Liver (tissue), 9 donors: Measurements from ENCODE around the gene HAUS8. TPM values are rescaled to one million over a fixed set of nuclear protein-coding genes. Genes with fewer than 3 reads are reported as not detected.

Experiments used
- DNase-seq: peaks from one replicate; pipeline ENCODE4 v3.0.0-alpha.2; 2017; ENCODE audit warnings: low spot score
- H3K27ac ChIP-seq, 2 donors: one replicate each; pipeline ENCODE4 v1.7.0; 2013; ENCODE audit warnings: inconsistent platforms in 2 of 2, low read length in 2 of 2, control low read depth in 1 of 2, low read depth in 1 of 2, mild to moderate bottlenecking in 1 of 2
- H3K27me3 ChIP-seq, 4 donors: one replicate each; pipeline versions ENCODE4 v1.6.1 to v1.7.0; 2013; ENCODE audit warnings: low read length in 3 of 4, inconsistent platforms in 1 of 4, mild to moderate bottlenecking in 1 of 4, moderate library complexity in 1 of 4; ENCODE audit not compliant: control insufficient read depth in 4 of 4, insufficient read depth in 4 of 4
- H3K36me3 ChIP-seq, 4 donors: one replicate each; pipeline versions ENCODE4 v1.6.1 to v1.7.0; 2013; ENCODE audit warnings: low read length in 3 of 4, mild to moderate bottlenecking in 3 of 4, low read depth in 1 of 4, moderate library complexity in 1 of 4; ENCODE audit not compliant: control insufficient read depth in 4 of 4, insufficient read depth in 3 of 4
- H3K4me1 ChIP-seq, 4 donors: one replicate each; pipeline versions ENCODE4 v1.6.1 to v1.7.0; 2013; ENCODE audit warnings: low read length in 3 of 4, mild to moderate bottlenecking in 3 of 4, moderate library complexity in 1 of 4; ENCODE audit not compliant: control insufficient read depth in 4 of 4, insufficient read depth in 4 of 4
- H3K4me3 ChIP-seq, 3 donors: one replicate each; pipeline versions ENCODE4 v1.6.1 to v1.7.0; 2013; ENCODE audit warnings: low read length in 3 of 3, control low read depth in 1 of 3, low read depth in 1 of 3, mild to moderate bottlenecking in 1 of 3
- H3K9ac ChIP-seq, 2 donors: one replicate each; pipeline ENCODE4 v1.7.0; 2013; ENCODE audit warnings: low read length in 2 of 2, mild to moderate bottlenecking in 2 of 2, moderate library complexity in 2 of 2, control low read depth in 1 of 2, low read depth in 1 of 2
- H3K9me3 ChIP-seq, 4 donors: one replicate each; pipeline versions ENCODE4 v1.6.1 to v1.7.0; 2013; ENCODE audit warnings: low read length in 3 of 4; ENCODE audit not compliant: control insufficient read depth in 4 of 4
- EGR1 ChIP-seq, 2 donors: IDR thresholded peaks; 2 replicates each; pipeline ENCODE4 v1.6.1; 2016 to 2018; ENCODE audit warnings: antibody characterized with exemption in 2 of 2, low read depth in 2 of 2
- FOXA1 ChIP-seq: IDR thresholded peaks from 2 replicates; pipeline ENCODE4 v1.6.1; 2016; ENCODE audit warnings: antibody characterized with exemption
- FOXA2 ChIP-seq: IDR thresholded peaks from 2 replicates; pipeline ENCODE4 v1.6.1; 2016; ENCODE audit warnings: antibody characterized with exemption
- GABPA ChIP-seq, 2 donors: IDR thresholded peaks in 1 of 2; conservative IDR thresholded peaks in 1 of 2; 2 replicates each; pipeline ENCODE4 v1.6.1; 2016; ENCODE audit warnings: antibody characterized with exemption in 2 of 2, mild to moderate bottlenecking in 1 of 2, moderate library complexity in 1 of 2
- HNF4A ChIP-seq, 2 donors: conservative IDR thresholded peaks; 2 replicates each; pipeline ENCODE4 v1.6.1; 2016; ENCODE audit warnings: antibody characterized with exemption in 2 of 2, mild to moderate bottlenecking in 2 of 2
- HNF4G ChIP-seq: IDR thresholded peaks from 2 replicates; pipeline ENCODE4 v1.6.1; 2016; ENCODE audit warnings: antibody characterized with exemption
- JUND ChIP-seq, 2 donors: IDR thresholded peaks; 2 replicates each; pipeline ENCODE4 v1.6.1; 2016; ENCODE audit warnings: antibody characterized with exemption in 2 of 2
- NR2F2 ChIP-seq: IDR thresholded peaks from 2 replicates; pipeline ENCODE4 v1.6.1; 2016; ENCODE audit warnings: antibody characterized with exemption
- RAD21 ChIP-seq, 2 donors: IDR thresholded peaks; 2 replicates each; pipeline ENCODE4 v1.6.1; 2016; ENCODE audit warnings: antibody characterized with exemption in 2 of 2, mild to moderate bottlenecking in 2 of 2
- RXRA ChIP-seq, 2 donors: IDR thresholded peaks; 2 replicates each; pipeline ENCODE4 v1.6.1; 2017 to 2018; ENCODE audit warnings: antibody characterized with exemption in 2 of 2, mild to moderate bottlenecking in 1 of 2
- SP1 ChIP-seq: IDR thresholded peaks from 2 replicates; pipeline ENCODE4 v1.6.1; 2018; ENCODE audit warnings: antibody characterized with exemption, mild to moderate bottlenecking
- TAF1 ChIP-seq: conservative IDR thresholded peaks from 2 replicates; pipeline ENCODE4 v1.6.1; 2016; ENCODE audit warnings: antibody characterized with exemption, mild to moderate bottlenecking
- YY1 ChIP-seq: IDR thresholded peaks from 2 replicates; pipeline ENCODE4 v1.6.1; 2016; ENCODE audit warnings: antibody characterized with exemption, mild to moderate bottlenecking
- WGBS: extraction: QIAGEN DNeasy Blood & Tissue Kit; methylation state at CpG from one replicate; pipeline ENCODE4 v1.1.7; 2013; 5-methylcytosine and 5-hydroxymethylcytosine counted together
- polyA plus RNA-seq, 2 donors: library from polyadenylated mRNA; stranded (reverse) in 1 of 2; unstranded in 1 of 2; fragments of 200-250 nt in 1 of 2; fragments of >200 nt in 1 of 2; fragmentation: Nextera tagmentation in 1 of 2; extraction: Ambion mirVana in 1 of 2; gene quantifications; one replicate each; pipeline versions ENCODE4 v1.2.1 to v1.2.3, GENCODE V29; 2013 to 2015
- total RNA-seq, 2 donors: library from RNA; depleted of rRNA; stranded (reverse); fragments of >200 nt; gene quantifications; one replicate each; pipeline ENCODE4 v1.2.3, GENCODE V29; 2014
- TF ChIP-seq, protein P1 (sequence below): fragments of 150-350 bp; IDR thresholded peaks from 2 replicates; pipeline ENCODE4 v1.5.1; 2017; ENCODE audit warnings: improper control_type of control experiment, low read depth, low read length; ENCODE audit not compliant: missing input control
- TF ChIP-seq, protein P2 (sequence below): IDR thresholded peaks from 2 replicates; pipeline ENCODE4 v1.6.1; 2016; ENCODE audit warnings: antibody characterized with exemption
- TF ChIP-seq, protein P3 (sequence below): IDR thresholded peaks from 2 replicates; pipeline ENCODE4 v1.6.1; 2016; ENCODE audit warnings: antibody characterized with exemption
- TF ChIP-seq, protein P4 (sequence below): IDR thresholded peaks from 2 replicates; pipeline ENCODE4 v1.6.1; 2016; ENCODE audit warnings: antibody characterized with exemption
- TF ChIP-seq, protein P5 (sequence below): IDR thresholded peaks from 2 replicates; pipeline ENCODE4 v1.6.1; 2016; ENCODE audit warnings: antibody characterized with exemption, mild to moderate bottlenecking
- donor health status: healthy.
- donor health status: healthy.
- donor health status: healthy.
- donor health status: healthy.
- donor health status: healthy.

The HAUS8 gene, protein sequence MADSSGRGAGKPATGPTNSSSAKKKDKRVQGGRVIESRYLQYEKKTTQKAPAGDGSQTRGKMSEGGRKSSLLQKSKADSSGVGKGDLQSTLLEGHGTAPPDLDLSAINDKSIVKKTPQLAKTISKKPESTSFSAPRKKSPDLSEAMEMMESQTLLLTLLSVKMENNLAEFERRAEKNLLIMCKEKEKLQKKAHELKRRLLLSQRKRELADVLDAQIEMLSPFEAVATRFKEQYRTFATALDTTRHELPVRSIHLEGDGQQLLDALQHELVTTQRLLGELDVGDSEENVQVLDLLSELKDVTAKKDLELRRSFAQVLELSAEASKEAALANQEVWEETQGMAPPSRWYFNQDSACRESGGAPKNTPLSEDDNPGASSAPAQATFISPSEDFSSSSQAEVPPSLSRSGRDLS
- total RNA-seq (1 to 10 TPM; 3.3 to 5.7 TPM), polyA plus RNA-seq (1 to 10 TPM; 3.3 to 4.2 TPM)

DNA sequence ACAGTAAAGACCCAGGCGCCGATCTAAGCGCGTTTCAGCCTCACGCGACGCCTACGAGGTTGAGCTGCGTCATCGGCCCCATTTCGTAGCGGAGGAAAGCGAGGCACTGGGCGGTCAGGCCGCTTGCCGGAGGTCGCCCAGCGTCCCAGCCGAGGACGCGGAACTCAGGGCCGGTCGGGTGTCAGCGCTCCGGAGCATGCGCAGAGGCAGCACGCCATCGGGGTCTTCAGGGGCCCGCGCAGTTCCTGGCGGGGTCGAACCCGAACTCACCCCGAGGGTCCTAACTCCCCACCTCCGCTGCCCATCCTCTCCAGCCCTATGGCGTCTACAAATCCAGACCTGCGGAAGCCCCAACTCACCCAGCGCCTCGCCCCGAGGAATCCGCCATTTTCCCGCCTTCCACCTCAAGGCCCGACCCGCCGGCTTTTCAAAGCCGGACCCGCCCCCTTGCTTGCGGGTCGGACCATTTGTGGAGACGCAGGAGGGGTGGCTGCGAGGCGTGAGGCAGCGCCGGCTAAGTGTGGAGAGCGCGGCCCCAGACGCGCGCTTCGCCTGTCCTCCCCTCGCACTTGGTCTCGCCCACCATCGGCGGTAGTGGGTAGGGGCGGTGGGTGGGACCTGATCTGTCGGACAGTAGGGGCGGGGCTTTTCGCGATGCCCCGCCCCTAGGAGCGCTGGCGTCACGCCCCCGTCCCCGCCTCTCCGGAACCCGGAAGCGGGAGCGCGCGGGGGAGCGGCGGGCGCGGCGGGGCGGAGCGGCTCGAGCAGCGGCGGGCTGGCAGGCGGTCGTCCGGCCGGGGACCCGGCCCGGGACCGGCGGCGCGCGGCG is at the start of gene HAUS8, which contains the start of gene MYO9B:
TSS of gene HAUS8 (minus strand) at position 418 of the 829 bp plus-strand sequence. CDS start at position 388, 30 bp downstream.
TSS of gene MYO9B (plus strand) at position 743 of the 829 bp plus-strand sequence. CDS start 25,941 bp downstream, outside the sequence.
- H3K9ac ChIP-seq, result peak within 1 kb of the TSS; percentile 70 to 83
- peak within 1 kb of the TSS; percentile 77 to 80 for H3K27ac ChIP-seq
- TF ChIP-seq RAD21 (IDR thresholded peaks at IDR 0.05) (peak; percentile 40 to 45), NR2F2 (no peak), HNF4A (conservative IDR thresholded peaks at IDR 0.05) (peak; percentile 31 to 41), RXRA (IDR thresholded peaks at IDR 0.05) (peak; percentile 48 to 54), GABPA (IDR thresholded peaks at IDR 0.05 in 1 of 2, conservative IDR thresholded peaks at IDR 0.05 in 1 of 2) (peak in 1 of 2 donors; percentile 75), TAF1 (no peak), EGR1 (IDR thresholded peaks at IDR 0.05; ENCODE audit: low read depth in 2 of 2) (peak; percentile 82), YY1 (peak; percentile 98), FOXA2 (no peak), FOXA1 (no peak), JUND (IDR thresholded peaks at IDR 0.05) (peak in 1 of 2 donors; percentile 61), SP1 (peak; percentile 91), HNF4G (no peak)
- TF ChIP-seq, protein P1, sequence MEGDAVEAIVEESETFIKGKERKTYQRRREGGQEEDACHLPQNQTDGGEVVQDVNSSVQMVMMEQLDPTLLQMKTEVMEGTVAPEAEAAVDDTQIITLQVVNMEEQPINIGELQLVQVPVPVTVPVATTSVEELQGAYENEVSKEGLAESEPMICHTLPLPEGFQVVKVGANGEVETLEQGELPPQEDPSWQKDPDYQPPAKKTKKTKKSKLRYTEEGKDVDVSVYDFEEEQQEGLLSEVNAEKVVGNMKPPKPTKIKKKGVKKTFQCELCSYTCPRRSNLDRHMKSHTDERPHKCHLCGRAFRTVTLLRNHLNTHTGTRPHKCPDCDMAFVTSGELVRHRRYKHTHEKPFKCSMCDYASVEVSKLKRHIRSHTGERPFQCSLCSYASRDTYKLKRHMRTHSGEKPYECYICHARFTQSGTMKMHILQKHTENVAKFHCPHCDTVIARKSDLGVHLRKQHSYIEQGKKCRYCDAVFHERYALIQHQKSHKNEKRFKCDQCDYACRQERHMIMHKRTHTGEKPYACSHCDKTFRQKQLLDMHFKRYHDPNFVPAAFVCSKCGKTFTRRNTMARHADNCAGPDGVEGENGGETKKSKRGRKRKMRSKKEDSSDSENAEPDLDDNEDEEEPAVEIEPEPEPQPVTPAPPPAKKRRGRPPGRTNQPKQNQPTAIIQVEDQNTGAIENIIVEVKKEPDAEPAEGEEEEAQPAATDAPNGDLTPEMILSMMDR, result no peak
- TF ChIP-seq, protein P2, sequence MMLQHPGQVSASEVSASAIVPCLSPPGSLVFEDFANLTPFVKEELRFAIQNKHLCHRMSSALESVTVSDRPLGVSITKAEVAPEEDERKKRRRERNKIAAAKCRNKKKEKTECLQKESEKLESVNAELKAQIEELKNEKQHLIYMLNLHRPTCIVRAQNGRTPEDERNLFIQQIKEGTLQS, result no peak
- TF ChIP-seq, protein P3, sequence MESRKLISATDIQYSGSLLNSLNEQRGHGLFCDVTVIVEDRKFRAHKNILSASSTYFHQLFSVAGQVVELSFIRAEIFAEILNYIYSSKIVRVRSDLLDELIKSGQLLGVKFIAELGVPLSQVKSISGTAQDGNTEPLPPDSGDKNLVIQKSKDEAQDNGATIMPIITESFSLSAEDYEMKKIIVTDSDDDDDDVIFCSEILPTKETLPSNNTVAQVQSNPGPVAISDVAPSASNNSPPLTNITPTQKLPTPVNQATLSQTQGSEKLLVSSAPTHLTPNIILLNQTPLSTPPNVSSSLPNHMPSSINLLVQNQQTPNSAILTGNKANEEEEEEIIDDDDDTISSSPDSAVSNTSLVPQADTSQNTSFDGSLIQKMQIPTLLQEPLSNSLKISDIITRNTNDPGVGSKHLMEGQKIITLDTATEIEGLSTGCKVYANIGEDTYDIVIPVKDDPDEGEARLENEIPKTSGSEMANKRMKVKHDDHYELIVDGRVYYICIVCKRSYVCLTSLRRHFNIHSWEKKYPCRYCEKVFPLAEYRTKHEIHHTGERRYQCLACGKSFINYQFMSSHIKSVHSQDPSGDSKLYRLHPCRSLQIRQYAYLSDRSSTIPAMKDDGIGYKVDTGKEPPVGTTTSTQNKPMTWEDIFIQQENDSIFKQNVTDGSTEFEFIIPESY, result no peak
- TF ChIP-seq, protein P4, sequence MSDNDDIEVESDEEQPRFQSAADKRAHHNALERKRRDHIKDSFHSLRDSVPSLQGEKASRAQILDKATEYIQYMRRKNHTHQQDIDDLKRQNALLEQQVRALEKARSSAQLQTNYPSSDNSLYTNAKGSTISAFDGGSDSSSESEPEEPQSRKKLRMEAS, result peak; percentile 94
- TF ChIP-seq, protein P5, sequence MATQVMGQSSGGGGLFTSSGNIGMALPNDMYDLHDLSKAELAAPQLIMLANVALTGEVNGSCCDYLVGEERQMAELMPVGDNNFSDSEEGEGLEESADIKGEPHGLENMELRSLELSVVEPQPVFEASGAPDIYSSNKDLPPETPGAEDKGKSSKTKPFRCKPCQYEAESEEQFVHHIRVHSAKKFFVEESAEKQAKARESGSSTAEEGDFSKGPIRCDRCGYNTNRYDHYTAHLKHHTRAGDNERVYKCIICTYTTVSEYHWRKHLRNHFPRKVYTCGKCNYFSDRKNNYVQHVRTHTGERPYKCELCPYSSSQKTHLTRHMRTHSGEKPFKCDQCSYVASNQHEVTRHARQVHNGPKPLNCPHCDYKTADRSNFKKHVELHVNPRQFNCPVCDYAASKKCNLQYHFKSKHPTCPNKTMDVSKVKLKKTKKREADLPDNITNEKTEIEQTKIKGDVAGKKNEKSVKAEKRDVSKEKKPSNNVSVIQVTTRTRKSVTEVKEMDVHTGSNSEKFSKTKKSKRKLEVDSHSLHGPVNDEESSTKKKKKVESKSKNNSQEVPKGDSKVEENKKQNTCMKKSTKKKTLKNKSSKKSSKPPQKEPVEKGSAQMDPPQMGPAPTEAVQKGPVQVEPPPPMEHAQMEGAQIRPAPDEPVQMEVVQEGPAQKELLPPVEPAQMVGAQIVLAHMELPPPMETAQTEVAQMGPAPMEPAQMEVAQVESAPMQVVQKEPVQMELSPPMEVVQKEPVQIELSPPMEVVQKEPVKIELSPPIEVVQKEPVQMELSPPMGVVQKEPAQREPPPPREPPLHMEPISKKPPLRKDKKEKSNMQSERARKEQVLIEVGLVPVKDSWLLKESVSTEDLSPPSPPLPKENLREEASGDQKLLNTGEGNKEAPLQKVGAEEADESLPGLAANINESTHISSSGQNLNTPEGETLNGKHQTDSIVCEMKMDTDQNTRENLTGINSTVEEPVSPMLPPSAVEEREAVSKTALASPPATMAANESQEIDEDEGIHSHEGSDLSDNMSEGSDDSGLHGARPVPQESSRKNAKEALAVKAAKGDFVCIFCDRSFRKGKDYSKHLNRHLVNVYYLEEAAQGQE, result peak; percentile 43
- peaks cover 3 to 47% (median 33%) of the 10 kb centered on the region in 4 donors for H3K4me1 ChIP-seq
- DNase-seq, result peak; percentile 99
- peak within 1 kb of the TSS; percentile 78 to 91 (median 89) for H3K4me3 ChIP-seq
- no peaks in the 10 kb centered on the region for H3K9me3 ChIP-seq
- H3K36me3 ChIP-seq, result peaks cover 0 to 2% (median 0%) of the 10 kb centered on the region in 4 donors
- under 1% methylated on average over 103 of the region's 103 CpGs for WGBS
- no peaks in the 10 kb centered on the region for H3K27me3 ChIP-seq
